Activated CD8-positive, alpha-beta T cell treated with anti-CD3 and anti-CD28 coated beads for 36 hours (primary cell): Measurements from ENCODE around the gene XRCC3. TPM values are rescaled to one million over a fixed set of nuclear protein-coding genes. Genes with fewer than 3 reads are reported as not detected.
"Not testable (repeated sequence)": the region's sequence is repeated elsewhere in the genome, so short reads cannot be mapped to it uniquely, and the experiment has no call there.

Source experiments
- ATAC-seq: fragments of 200-7000 bp; cut with Tn5 transposase; one replicate; pipeline ENCODE4 v1.10.0; 2021; ENCODE audit warnings: mild to moderate bottlenecking, moderate library complexity
- CTCF ChIA-PET: fragments of 350-600 bp; sonication (Branson Sonifier 250); formaldehyde crosslinking; loops from one replicate; lab custom pipeline; 2021; ENCODE audit warnings: antibody characterized with exemption; lab: Charles Lee
- POLR2A ChIA-PET: fragments of 350-600 bp; sonication (Branson Sonifier 250); formaldehyde crosslinking; loops from one replicate; lab custom pipeline; 2021; ENCODE audit warnings: antibody characterized with exemption; lab: Charles Lee
- DNase-seq: peaks from one replicate; pipeline ENCODE4 v3.0.0-alpha.2; 2020
- H3K27ac Mint-ChIP-seq: one replicate; pipeline ENCODE4 v1.8.0; 2021; ENCODE audit warnings: mild to moderate bottlenecking, mixed read lengths
- H3K27me3 Mint-ChIP-seq: one replicate; pipeline ENCODE4 v1.8.0; 2021; ENCODE audit warnings: mixed read lengths
- H3K36me3 Mint-ChIP-seq: one replicate; pipeline ENCODE4 v1.8.0; 2021; ENCODE audit warnings: low read depth, mixed read lengths
- H3K4me1 Mint-ChIP-seq: one replicate; pipeline ENCODE4 v1.8.0; 2021; ENCODE audit warnings: low read depth, mixed read lengths
- H3K4me3 Mint-ChIP-seq: one replicate; pipeline ENCODE4 v1.8.0; 2021; ENCODE audit warnings: mild to moderate bottlenecking, moderate library complexity, mixed read lengths
- H3K9me3 Mint-ChIP-seq: one replicate; pipeline ENCODE4 v1.8.0; 2021; ENCODE audit warnings: mixed read lengths
- intact Hi-C: fragments of 100-400 bp; cut with micrococcal nuclease; formaldehyde crosslinking; loops from one replicate; pipeline ENCODE4 v1.10.0; 2022
- total RNA-seq, 2 experiments: library from RNA; stranded (reverse); gene quantifications; one replicate each; pipeline ENCODE4 v1.2.3, GENCODE V29; 2021
- TF ChIP-seq, protein P1 (sequence below): fragments of 200-600 bp; IDR thresholded peaks from one replicate; pipeline ENCODE4 v1.8.0; 2022; ENCODE audit warnings: antibody characterized with exemption, mild to moderate bottlenecking

Gene XRCC3
- total RNA-seq, 2 experiments from 2014 or later: 47.3 to 55.2 TPM

DNA sequence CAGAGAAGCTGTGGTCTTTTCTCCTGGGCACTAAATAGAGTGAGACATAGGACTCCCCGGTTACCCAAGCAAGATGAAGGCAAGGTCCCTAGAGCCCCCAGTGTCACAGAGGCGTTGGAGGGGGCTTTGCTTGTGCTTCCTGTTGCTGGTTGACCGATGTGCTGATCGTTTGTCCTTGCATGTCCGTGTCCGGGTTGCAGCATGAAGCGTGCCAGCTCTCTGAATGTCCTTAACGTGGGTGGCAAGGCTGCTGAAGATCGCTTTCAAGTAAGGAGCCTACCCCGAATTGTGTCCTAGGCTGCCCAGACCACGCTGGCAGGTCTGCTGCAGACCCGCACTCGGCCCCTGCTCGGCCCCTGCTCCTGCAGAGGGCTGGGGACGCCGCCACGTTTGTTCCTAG, 23.1 kb downstream of the XRCC3 start:
- H3K4me3 Mint-ChIP-seq: no peak overlapping the region
- CTCF ChIA-PET: no interaction called here
- H3K9me3 Mint-ChIP-seq: no peaks in the 10 kb centered on the region
- POLR2A ChIA-PET: interaction anchor here (2.1 kb wide), 1 partner anchor 8 kb away, joined by 6 read pairs; no protein-coding TSS in a partner anchor
- H3K27ac Mint-ChIP-seq: no peak overlapping the region
- ATAC-seq (no peak), DNase-seq (no peak)
- H3K27me3 Mint-ChIP-seq: no peaks in the 10 kb centered on the region
- peaks cover 4% of the 10 kb centered on the region for H3K4me1 Mint-ChIP-seq
- peaks cover 7% of the 10 kb centered on the region for H3K36me3 Mint-ChIP-seq
- TF ChIP-seq, protein P1, sequence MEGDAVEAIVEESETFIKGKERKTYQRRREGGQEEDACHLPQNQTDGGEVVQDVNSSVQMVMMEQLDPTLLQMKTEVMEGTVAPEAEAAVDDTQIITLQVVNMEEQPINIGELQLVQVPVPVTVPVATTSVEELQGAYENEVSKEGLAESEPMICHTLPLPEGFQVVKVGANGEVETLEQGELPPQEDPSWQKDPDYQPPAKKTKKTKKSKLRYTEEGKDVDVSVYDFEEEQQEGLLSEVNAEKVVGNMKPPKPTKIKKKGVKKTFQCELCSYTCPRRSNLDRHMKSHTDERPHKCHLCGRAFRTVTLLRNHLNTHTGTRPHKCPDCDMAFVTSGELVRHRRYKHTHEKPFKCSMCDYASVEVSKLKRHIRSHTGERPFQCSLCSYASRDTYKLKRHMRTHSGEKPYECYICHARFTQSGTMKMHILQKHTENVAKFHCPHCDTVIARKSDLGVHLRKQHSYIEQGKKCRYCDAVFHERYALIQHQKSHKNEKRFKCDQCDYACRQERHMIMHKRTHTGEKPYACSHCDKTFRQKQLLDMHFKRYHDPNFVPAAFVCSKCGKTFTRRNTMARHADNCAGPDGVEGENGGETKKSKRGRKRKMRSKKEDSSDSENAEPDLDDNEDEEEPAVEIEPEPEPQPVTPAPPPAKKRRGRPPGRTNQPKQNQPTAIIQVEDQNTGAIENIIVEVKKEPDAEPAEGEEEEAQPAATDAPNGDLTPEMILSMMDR: no peak
- intact Hi-C loops: no loop called here

DNA sequence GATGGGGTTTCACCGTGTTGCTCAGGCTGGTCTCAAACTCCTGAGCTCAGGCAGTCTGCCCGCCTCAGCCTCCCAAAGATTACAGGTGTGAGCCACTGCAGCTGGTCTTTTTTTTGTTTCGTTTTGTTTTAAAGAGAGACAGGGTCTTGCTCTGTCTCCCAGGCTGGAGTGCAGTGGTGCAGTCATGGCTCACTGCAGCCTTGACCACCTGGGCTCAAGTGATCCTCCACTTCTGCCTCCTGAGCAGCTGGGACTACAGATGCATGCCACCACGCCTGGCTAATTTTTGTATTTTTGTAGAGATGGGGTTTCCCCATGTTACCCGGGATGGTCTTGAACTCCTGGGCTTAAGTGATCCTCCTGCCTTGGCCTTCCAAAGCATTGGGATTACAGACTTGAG, 23.6 kb downstream of the XRCC3 start:
- H3K9me3 Mint-ChIP-seq, CTCF ChIA-PET, ATAC-seq, H3K4me1 Mint-ChIP-seq, DNase-seq, H3K36me3 Mint-ChIP-seq, H3K27ac Mint-ChIP-seq, H3K27me3 Mint-ChIP-seq, intact Hi-C loops, H3K4me3 Mint-ChIP-seq: not testable (repeated sequence)
- POLR2A ChIA-PET: interaction anchor here (2.1 kb wide), 1 partner anchor 9 kb away, joined by 6 read pairs; no protein-coding TSS in a partner anchor

DNA sequence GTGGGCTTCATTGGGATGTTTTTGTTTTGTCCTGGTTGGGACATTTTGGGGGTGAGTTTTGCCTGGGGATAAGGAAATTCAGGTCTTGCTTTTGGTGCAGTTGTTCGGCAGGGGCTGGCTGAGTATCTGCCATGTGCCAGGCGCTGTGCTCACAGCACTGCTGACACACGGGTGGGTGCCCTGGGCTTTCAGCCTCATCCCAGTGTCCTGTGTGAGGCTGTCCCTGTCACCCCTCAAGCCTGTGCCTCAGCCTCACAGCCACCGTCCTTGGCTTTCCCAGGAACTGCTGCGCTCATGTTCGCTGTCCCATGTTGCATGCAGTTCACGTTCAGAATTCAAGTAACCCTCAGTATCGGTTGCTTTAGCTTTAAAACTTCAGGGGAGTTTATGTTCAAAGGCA, 24.9 kb downstream of the XRCC3 start:
- no peak overlapping the region for H3K27ac Mint-ChIP-seq
- H3K4me1 Mint-ChIP-seq: no peaks in the 10 kb centered on the region
- H3K27me3 Mint-ChIP-seq: no peaks in the 10 kb centered on the region
- ChIA-PET POLR2A (interaction anchor here (1.0 to 2.1 kb wide), 2 partner anchors 10 to 16 kb away, joined by 3 to 6 read pairs; no protein-coding TSS in a partner anchor), CTCF (no interaction called here)
- no peaks in the 10 kb centered on the region for H3K9me3 Mint-ChIP-seq
- DNase-seq (no peak), ATAC-seq (no peak)
- intact Hi-C loops: no loop called here
- TF ChIP-seq, protein P1: no peak
- peaks cover 11% of the 10 kb centered on the region for H3K36me3 Mint-ChIP-seq
- H3K4me3 Mint-ChIP-seq: no peak overlapping the region

DNA sequence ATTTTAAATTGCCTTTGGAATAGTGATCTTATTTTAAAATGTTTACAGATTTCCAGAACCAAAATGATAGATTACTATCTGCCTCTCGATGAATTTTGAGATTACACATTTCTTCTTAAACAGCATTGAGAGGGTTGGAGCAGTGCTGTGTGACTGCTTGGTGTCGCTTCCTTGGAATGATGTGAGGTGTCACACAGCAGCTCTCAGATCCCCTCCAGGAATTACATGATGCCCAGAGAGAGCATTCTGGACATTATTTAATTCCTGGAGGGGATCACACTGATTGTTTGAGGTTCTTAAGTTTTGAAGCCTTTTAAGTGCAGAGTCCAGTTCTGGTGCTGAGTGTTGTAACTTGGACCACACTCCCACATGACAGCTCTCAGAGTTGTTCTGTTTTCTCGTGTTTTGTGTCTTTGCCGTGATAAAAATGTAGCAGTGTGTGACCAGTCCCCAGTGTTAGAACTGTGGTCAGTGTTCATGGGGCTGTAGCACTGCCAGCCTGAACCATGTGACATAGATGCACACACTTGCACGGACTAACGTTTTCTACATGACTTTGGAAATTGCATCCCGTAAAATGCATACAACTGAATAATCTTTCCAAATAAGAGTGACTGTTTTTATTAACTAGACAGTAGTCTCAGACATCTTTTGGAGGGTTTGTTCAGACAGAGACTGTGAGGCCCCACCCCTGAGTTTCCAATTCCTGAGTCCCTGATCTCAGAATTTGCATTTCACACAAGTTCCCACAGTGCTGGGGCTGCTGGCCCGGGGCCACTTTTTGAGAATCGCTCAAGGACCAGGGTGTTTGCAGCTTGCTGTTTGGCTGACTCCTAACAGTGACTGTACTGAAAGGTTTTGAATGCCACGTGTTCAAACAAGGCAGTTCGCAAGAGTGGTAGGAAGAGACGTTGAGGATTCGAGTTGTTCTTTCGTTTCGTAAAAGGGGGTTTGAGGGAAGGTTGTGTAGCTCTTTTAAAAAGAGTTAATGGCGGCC, 26.0 kb downstream of the XRCC3 start:
- Mint-ChIP-seq H3K4me3 (no peak overlapping the region), H3K4me1 (no peaks in the 10 kb centered on the region), H3K27ac (no peak overlapping the region), H3K27me3 (no peaks in the 10 kb centered on the region), H3K36me3 (peaks cover 13% of the 10 kb centered on the region), H3K9me3 (no peaks in the 10 kb centered on the region)
- TF ChIP-seq, protein P1: no peak
- POLR2A ChIA-PET: interaction anchor here (1.0 kb wide), 2 partner anchors 7 to 17 kb away, joined by 3 read pairs; no protein-coding TSS in a partner anchor
- CTCF ChIA-PET: interaction anchor here (1.4 kb wide), 1 partner anchor 9 kb away, joined by 7 read pairs; no protein-coding TSS in a partner anchor
- ATAC-seq (no peak), DNase-seq (no peak)
- intact Hi-C loops: no loop called here

DNA sequence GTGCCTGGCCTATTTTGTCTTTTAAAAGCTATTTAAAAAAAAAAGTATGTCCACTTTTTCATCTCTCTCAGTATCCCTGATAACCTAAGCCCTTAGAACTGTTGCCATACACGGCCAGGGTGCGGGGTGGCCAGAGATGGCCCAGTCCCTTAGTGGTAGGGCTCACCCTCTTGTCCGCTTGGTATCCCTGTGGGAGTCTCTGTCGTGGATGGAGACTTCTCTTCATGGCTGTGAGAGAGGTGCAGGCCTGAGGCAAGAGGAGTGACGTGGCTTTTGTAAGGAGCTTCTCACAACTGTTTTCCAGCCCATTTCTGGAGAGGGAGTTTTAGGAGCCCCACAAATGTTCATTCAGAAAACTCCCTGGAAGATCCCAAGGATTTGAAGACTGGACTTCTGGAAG, 26.8 kb downstream of the XRCC3 start:
- H3K27ac Mint-ChIP-seq: no peak overlapping the region
- no peaks in the 10 kb centered on the region for H3K9me3 Mint-ChIP-seq
- peaks cover 13% of the 10 kb centered on the region for H3K36me3 Mint-ChIP-seq
- ChIA-PET POLR2A (interaction anchor here (1.0 kb wide), 1 partner anchor 8 kb away, joined by 3 read pairs; no protein-coding TSS in a partner anchor), CTCF (interaction anchor here (1.4 kb wide), 2 partner anchors 9 to 31 kb away, joined by 3 to 7 read pairs; no protein-coding TSS in a partner anchor)
- H3K4me3 Mint-ChIP-seq: no peak overlapping the region
- no peaks in the 10 kb centered on the region for H3K27me3 Mint-ChIP-seq
- TF ChIP-seq, protein P1: no peak
- DNase-seq (no peak), ATAC-seq (no peak)
- intact Hi-C loops: no loop called here
- no peaks in the 10 kb centered on the region for H3K4me1 Mint-ChIP-seq
